Osteoblast (primary cell): ENCODE results near the gene GNLY. TPM values are rescaled to one million over a fixed set of nuclear protein-coding genes. Genes with fewer than 3 reads are reported as not detected.
A peak's percentile ranks its signal among the peaks of the same experiment; 100 is the strongest.
"Not testable (repeated sequence)": the region's sequence is repeated elsewhere in the genome, so short reads cannot be mapped to it uniquely, and the experiment has no call there.

ENCODE experiments used
- DNase-seq: peaks from one replicate; pipeline ENCODE4 v3.0.0; 2011; ENCODE audit warnings: low spot score, mixed read lengths; ENCODE audit not compliant: insufficient read length; ENCODE audit errors: missing footprints
- H2AFZ ChIP-seq: 2 replicates; pipeline ENCODE4 v1.6.0; 2011; ENCODE audit warnings: mild to moderate bottlenecking, low read length
- H3K27ac ChIP-seq: 2 replicates; pipeline ENCODE4 v1.5.1; 2011; ENCODE audit warnings: mild to moderate bottlenecking, low read depth, low read length, moderate library complexity
- H3K27me3 ChIP-seq: 2 replicates; pipeline ENCODE4 v1.6.0; 2012; ENCODE audit warnings: mild to moderate bottlenecking, control low read depth, inconsistent platforms, low read length, moderate library complexity; ENCODE audit not compliant: insufficient read depth
- H3K36me3 ChIP-seq: 2 replicates; pipeline ENCODE4 v1.5.1; 2011; ENCODE audit warnings: mild to moderate bottlenecking, low read length, control low read depth, moderate library complexity; ENCODE audit not compliant: insufficient read depth
- H3K4me1 ChIP-seq: 2 replicates; pipeline ENCODE4 v1.5.1; 2011; ENCODE audit warnings: mild to moderate bottlenecking, low read length, control low read depth, moderate library complexity; ENCODE audit not compliant: insufficient read depth
- H3K4me2 ChIP-seq: 2 replicates; pipeline ENCODE4 v1.6.0; 2011; ENCODE audit warnings: mild to moderate bottlenecking, low read length; ENCODE audit not compliant: insufficient read depth
- H3K4me3 ChIP-seq: fragments of 200-600 bp; sonication (generic); 3 replicates; pipeline ENCODE4 v1.5.1; 2012; ENCODE audit warnings: mild to moderate bottlenecking, low read length, inconsistent platforms; ENCODE audit not compliant: insufficient read depth
- H3K79me2 ChIP-seq: 2 replicates; pipeline ENCODE4 v1.6.0; 2012; ENCODE audit warnings: mild to moderate bottlenecking, low read length, control low read depth, inconsistent platforms; ENCODE audit not compliant: insufficient read depth
- H3K9me3 ChIP-seq: 2 replicates; pipeline ENCODE4 v1.5.1; 2011; ENCODE audit warnings: low read depth, low read length, control low read depth
- H4K20me1 ChIP-seq: 2 replicates; pipeline ENCODE4 v1.6.0; 2012; ENCODE audit warnings: mild to moderate bottlenecking, low read length, control low read depth; ENCODE audit not compliant: insufficient read depth
- CTCF ChIP-seq: IDR thresholded peaks from 2 replicates; pipeline ENCODE4 v1.5.1; 2011; ENCODE audit warnings: mild to moderate bottlenecking, low read depth, low read length, moderate library complexity; ENCODE audit errors: extremely low read depth
- total RNA-seq: library from RNA; depleted of rRNA; stranded (reverse); fragments of >200 nt; gene quantifications from 2 replicates; pipeline ENCODE4 v1.2.3, GENCODE V29; 2012

Gene GNLY
- total RNA-seq, 1 donor, result not detected

GRCh38 chr2:85652056-85652455, 42.1 kb upstream of the GNLY start:
- Histone ChIP-seq H3K4me2 (peak overlapping the region; percentile 56), H3K9me3 (no peaks in the 10 kb centered on the region)

GRCh38 chr2:85653996-85654395, 40.2 kb upstream of the GNLY start:
- H3K79me2 ChIP-seq, result no peaks in the 10 kb centered on the region
- no peak overlapping the region for H3K4me3 ChIP-seq
- no peaks in the 10 kb centered on the region for H4K20me1 ChIP-seq
- no peak overlapping the region for H3K27ac ChIP-seq
- H3K9me3 ChIP-seq, result no peaks in the 10 kb centered on the region
- H2AFZ ChIP-seq, result no peak overlapping the region
- H3K4me1 ChIP-seq, result peaks cover 50% of the 10 kb centered on the region
- no peak for DNase-seq
- H3K36me3 ChIP-seq, result peaks cover 22% of the 10 kb centered on the region
- TF ChIP-seq CTCF, result no peak
- H3K27me3 ChIP-seq, result no peaks in the 10 kb centered on the region
- no peak overlapping the region for H3K4me2 ChIP-seq

More at GRCh38 chr2:85652056-85652455, 42.1 kb upstream of the GNLY start:
- Histone ChIP-seq H3K27me3 (no peaks in the 10 kb centered on the region), H2AFZ (no peak overlapping the region), H3K79me2 (no peaks in the 10 kb centered on the region), H3K4me3 (no peak overlapping the region), H4K20me1 (no peaks in the 10 kb centered on the region), H3K36me3 (peaks cover 41% of the 10 kb centered on the region), H3K4me1 (peaks cover 58% of the 10 kb centered on the region), H3K27ac (peak overlapping the region; percentile 71)
- DNase-seq, result no peak
- TF ChIP-seq CTCF, result no peak

- H3K27ac ChIP-seq, result peak overlapping the region; percentile 80
- H3K36me3 ChIP-seq, result peaks cover 11% of the 10 kb centered on the region
- peak overlapping the region; percentile 66 for H3K4me2 ChIP-seq
- no peaks in the 10 kb centered on the region for H3K79me2 ChIP-seq
- no peak for TF ChIP-seq CTCF
- H3K9me3 ChIP-seq, result no peaks in the 10 kb centered on the region
- no peak overlapping the region for H2AFZ ChIP-seq
- no peak overlapping the region for H3K4me3 ChIP-seq
- no peaks in the 10 kb centered on the region for H4K20me1 ChIP-seq
- H3K4me1 ChIP-seq, result peaks cover 38% of the 10 kb centered on the region
- DNase-seq, result peak; percentile 90
- H3K27me3 ChIP-seq, result no peaks in the 10 kb centered on the region
Observed at GRCh38 chr2:85655961-85656417, 38.2 kb upstream of the GNLY start.

- no peak for TF ChIP-seq CTCF
- Histone ChIP-seq H3K4me1 (peaks cover 38% of the 10 kb centered on the region), H3K79me2 (no peaks in the 10 kb centered on the region), H4K20me1 (no peaks in the 10 kb centered on the region), H3K36me3 (peaks cover 6% of the 10 kb centered on the region), H3K4me2 (peak overlapping the region; percentile 66), H3K4me3 (no peak overlapping the region), H2AFZ (no peak overlapping the region), H3K27me3 (no peaks in the 10 kb centered on the region), H3K27ac (peak overlapping the region; percentile 80), H3K9me3 (no peaks in the 10 kb centered on the region)
- DNase-seq, result no peak
Observed at GRCh38 chr2:85656468-85656867, 37.7 kb upstream of the GNLY start.

- not testable (repeated sequence) for H3K36me3 ChIP-seq, H3K4me2 ChIP-seq, H4K20me1 ChIP-seq, H3K9me3 ChIP-seq, DNase-seq, H3K4me3 ChIP-seq, H3K79me2 ChIP-seq, H3K27me3 ChIP-seq, H3K27ac ChIP-seq, H2AFZ ChIP-seq
- H3K4me1 ChIP-seq, result peaks cover 36% of the 10 kb centered on the region
Observed at GRCh38 chr2:85657399-85657798, 36.8 kb upstream of the GNLY start.
